ENCODE results near the gene TRMT2B. TPM values are rescaled to one million over a fixed set of nuclear protein-coding genes. Genes with fewer than 3 reads are reported as not detected.

The TRMT2B gene
- total and polyA plus RNA-seq, 12 donors, result 5.8 to 19.8 (median 12.8) TPM

- Histone ChIP-seq H3K27me3 (peaks cover 25% of the 10 kb centered on the region), H3K36me3 (replicated peaks in 1 of 2) (no peaks in the 10 kb centered on the region), H3K27ac (no peak overlapping the region), H3K9me3 (replicated peaks in 1 of 3) (no peaks in the 10 kb centered on the region), H3K4me3 (no peak overlapping the region), H3K4me1 (replicated peaks in 1 of 2) (no peaks in the 10 kb centered on the region)
- no peak for DNase-seq
- no peak for TF ChIP-seq CTCF (IDR thresholded peaks at IDR 0.05)
- no peak for TF ChIP-seq POLR2A (IDR thresholded peaks at IDR 0.05)
- intact Hi-C loops (cut with DNase I), result no loop called here
- WGBS, 4 donors, result 60 to 87% (median 71%) methylated on average over 3 of the region's 3 CpGs
Observed at GRCh38 chrX:101081231-101081630, 29.3 kb upstream of the TRMT2B start.

GRCh38 chrX:101080326-101081124 is 28.6 kb upstream of the TRMT2B start:
- Histone ChIP-seq H3K4me3 (no peak overlapping the region), H3K9me3 (replicated peaks in 1 of 3) (no peaks in the 10 kb centered on the region), H3K27ac (no peak overlapping the region), H3K4me1 (replicated peaks in 1 of 2) (no peaks in the 10 kb centered on the region), H3K36me3 (replicated peaks in 1 of 2) (no peaks in the 10 kb centered on the region), H3K27me3 (peaks cover 23% of the 10 kb centered on the region)
- 69 to 85% (median 71%) methylated on average over 2 to 3 of the region's 3 CpGs for WGBS, 4 donors
- TF ChIP-seq CTCF (IDR thresholded peaks at IDR 0.05) (no peak), POLR2A (IDR thresholded peaks at IDR 0.05) (no peak)
- intact Hi-C loops (cut with DNase I), result no loop called here
- DNase-seq, result no peak

- WGBS, 4 donors, result 49 to 61% (median 54%) methylated on average over 7 to 8 of the region's 8 CpGs
- Histone ChIP-seq H3K4me1 (replicated peaks in 1 of 2) (no peaks in the 10 kb centered on the region), H3K27me3 (peaks cover 16% of the 10 kb centered on the region), H3K36me3 (replicated peaks in 1 of 2) (no peaks in the 10 kb centered on the region), H3K9me3 (replicated peaks in 1 of 3) (no peaks in the 10 kb centered on the region), H3K27ac (no peak overlapping the region), H3K4me3 (no peak overlapping the region)
- TF ChIP-seq POLR2A (IDR thresholded peaks at IDR 0.05) (no peak), CTCF (IDR thresholded peaks at IDR 0.05) (no peak)
- no peak for DNase-seq
- intact Hi-C loops (cut with DNase I), result no loop called here
Observed at GRCh38 chrX:101079736-101080270, 27.9 kb upstream of the TRMT2B start.

DNA sequence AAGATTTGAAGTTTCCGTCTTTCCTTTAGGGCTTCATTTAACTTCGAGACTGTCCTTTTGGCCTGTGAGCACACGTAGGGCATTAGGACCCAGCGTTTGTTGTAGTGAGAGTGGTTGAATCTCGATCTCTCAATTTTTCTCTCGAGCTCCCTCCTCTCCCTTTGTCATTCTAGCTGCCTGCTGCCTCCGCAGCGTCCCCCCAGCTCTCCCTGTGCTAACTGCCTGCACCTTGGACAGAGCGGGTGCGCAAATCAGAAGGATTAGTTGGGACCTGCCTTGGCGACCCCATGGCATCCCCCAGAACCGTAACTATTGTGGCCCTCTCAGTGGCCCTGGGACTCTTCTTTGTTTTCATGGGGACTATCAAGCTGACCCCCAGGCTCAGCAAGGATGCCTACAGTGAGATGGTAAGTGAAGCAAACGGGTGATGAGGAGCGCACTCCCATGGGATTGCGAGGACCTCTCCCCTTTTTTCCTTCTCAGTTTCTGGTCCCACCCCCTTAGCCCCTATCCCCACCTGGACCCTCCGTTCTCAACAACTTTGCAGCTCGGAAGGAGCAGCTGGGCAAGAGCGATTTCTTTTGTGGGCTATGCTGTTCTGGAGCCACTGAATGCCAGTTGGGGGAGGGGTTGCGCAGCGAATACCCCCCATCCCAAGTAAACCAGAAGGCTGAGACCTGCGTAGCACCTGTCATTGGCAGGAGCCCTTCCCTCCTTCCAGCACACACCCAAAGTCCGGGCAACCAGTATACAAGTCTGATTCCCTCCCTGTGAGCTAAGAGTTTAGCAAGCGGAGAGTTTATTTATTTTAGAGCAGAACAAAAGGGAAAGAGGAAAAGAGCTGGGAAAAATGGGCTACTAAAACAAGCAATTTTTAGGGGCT is 27.0 kb upstream of the TRMT2B start, which contains the start of gene TMEM35A:
Gene TMEM35A, plus strand, starts transcription at position 164 of the 883 bp plus-strand sequence. Its CDS starts 124 bp downstream, at position 288.
- intact Hi-C loops (cut with DNase I), result no loop called here
- Histone ChIP-seq H3K9me3 (replicated peaks in 1 of 3) (no peaks in the 10 kb centered on the region), H3K4me1 (replicated peaks in 1 of 2) (no peaks in the 10 kb centered on the region), H3K4me3 (peak within 1 kb of the TSS in 1 of 4 donors; percentile 23), H3K36me3 (replicated peaks in 1 of 2) (no peaks in the 10 kb centered on the region), H3K27ac (no peak within 1 kb of the TSS), H3K27me3 (peaks cover 13% of the 10 kb centered on the region)
- 7 to 26% (median 17%) methylated on average over 17 to 23 of the region's 23 CpGs for WGBS, 4 donors
- TF ChIP-seq POLR2A (IDR thresholded peaks at IDR 0.05), result no peak
- no peak for TF ChIP-seq CTCF (IDR thresholded peaks at IDR 0.05)
- peak in 1 of 7 donors; percentile 1 for DNase-seq

Data from adrenal gland (tissue), 12 donors.